NCI-H1436 treated with DMSO at 0.1 percent for 48 hours (cell line): ENCODE data around the gene SSBP3.
A peak's percentile ranks its signal among the peaks of the same experiment; 100 is the strongest.
"Not testable (repeated sequence)": the region's sequence is repeated elsewhere in the genome, so short reads cannot be mapped to it uniquely, and the experiment has no call there.

Experiments used
- DNase-seq: peaks from one replicate; lab custom pipeline; 2025; lab: John Stamatoyannopoulos, UW

Gene SSBP3

DNA sequence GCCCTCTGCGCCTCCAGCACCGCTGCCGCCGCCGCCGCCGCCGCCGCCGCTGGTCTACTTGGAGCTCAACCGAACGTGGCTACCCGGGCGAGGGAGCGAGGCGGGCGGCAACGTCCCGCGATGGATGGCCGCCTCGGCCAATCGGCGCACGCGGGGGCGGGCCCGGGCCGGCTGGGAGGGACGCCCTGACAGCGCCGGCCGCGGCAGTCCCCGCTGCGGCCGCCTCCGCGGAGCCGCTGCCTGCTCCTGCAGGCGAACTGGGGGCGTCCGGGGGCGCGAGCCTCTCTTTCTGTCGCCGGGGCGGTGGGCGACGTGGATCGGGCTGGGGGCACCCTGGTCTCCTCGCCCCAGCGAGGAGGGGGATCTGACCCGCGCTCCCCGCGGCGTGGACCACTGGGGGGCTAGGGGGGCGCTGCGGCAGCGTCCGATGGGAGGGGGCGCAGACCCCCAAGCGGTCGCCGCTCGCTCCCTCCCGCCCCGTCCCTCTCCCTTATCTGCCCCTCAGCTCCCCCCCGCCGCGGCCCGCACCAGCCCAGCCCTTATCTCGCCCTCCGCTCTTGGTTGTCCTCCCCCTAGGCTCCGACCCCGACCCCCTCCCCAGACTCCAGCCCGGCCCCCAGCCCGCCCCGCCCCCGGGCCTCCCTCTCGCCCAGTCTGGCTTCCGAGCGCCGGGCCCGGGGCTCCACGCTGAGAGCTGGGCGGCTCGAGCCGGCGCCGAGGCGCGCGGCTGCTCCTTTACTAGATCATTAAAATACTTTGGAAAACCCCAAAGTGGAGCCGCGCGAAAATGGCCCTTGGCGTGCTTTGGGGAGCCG is at the start of gene SSBP3:
Gene SSBP3 (minus strand): TSS at position 56 of the 815 bp plus-strand sequence.
- DNase-seq, result peak; percentile 16

DNA sequence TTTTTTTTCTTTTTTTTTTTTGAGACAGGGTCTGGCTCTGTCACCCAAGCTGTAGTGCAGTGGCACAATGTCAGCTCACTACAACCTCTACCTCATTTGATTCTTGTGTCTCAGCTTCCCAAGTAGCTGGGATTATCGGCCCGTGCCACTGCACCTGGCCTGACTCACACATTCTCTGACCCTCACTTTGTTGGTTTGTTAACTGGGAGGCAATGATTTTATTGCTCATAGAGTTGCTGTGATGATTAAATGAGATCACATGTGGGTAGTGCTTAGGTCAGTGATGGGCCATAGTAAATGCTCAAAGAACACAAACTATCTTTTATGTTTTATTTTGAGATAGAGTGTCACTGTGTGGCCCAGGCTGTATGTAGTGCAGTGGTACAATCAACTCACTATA is 47.3 kb upstream of the SSBP3 start:
- DNase-seq, result no peak

DNA sequence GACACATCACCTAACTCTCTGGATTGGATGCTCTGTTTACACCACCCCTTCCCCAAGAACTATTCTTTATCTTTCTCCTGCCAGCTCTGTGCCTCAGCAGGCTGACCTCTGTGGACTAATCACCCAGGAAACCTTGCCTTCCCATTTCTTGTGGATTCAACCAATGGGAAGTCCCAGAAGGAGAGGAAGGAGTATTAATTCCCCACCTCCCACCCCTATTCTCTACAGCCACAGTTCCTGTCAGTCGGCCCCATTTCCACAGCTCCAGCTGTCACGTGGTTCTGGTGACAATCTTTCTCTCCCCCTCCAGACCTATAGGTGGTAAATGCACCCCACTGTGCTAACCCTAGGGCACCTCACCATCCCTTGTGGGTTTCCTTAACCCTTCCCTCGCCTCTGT is 46.8 kb upstream of the SSBP3 start:
- no peak for DNase-seq

DNA sequence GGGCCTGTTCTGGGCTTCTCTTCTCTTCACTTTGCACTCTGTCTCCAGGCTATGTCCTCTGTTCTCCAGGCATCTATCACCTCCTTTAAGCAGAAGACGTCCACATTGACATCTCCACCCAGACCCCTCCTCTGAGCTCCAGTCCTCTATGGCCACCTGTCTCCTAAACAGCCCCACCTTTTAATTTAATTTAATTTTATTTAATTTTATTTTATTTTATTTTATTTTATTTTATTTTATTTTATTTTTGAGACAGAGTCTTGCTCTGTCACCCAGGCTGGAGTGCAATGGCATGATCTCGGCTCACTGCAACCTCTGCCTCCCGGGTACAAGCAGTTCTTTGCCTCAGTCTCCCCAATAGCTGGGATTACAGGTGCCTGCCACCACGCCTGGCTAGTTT is 43.2 kb upstream of the SSBP3 start:
- not testable (repeated sequence) for DNase-seq

DNA sequence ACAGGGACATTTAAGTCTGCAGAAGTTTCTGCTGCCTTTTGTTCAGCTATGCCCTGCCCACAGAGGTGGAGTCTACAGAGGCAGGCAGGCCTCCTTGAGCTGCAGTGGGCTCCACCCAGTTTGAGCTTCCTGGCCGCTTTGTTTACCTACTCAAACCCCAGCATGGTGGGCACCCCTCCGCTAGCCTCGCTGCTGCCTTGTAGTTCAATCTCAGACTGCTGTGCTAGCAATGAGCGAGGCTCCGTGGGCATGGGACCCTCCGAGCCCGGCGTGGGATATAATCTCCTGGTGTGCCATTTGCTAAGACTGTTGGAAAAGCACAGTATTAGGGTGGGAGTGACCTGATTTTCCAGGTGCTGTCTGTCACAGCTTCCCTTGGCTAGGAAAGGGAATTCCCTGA is 42.6 kb upstream of the SSBP3 start:
- DNase-seq, result not testable (repeated sequence)

DNA sequence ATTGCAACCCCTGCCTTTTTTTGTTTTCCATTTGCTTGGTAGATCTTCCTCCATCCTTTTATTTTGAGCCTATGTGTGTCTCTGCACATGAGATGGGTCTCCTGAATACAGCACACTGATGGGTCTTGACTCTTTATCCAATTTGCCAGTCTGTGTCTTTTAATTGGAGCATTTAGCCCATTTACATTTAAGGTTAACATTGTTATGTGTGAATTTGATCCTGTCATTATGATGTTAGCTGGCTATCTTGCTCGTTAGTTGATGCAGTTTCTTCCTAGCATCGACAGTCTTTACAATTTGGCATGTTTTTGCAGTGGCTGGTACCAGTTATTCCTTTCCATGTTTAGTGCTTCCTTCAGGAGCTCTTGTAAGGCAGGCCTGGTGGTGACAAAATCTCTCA is 40.9 kb upstream of the SSBP3 start:
- not testable (repeated sequence) for DNase-seq

DNA sequence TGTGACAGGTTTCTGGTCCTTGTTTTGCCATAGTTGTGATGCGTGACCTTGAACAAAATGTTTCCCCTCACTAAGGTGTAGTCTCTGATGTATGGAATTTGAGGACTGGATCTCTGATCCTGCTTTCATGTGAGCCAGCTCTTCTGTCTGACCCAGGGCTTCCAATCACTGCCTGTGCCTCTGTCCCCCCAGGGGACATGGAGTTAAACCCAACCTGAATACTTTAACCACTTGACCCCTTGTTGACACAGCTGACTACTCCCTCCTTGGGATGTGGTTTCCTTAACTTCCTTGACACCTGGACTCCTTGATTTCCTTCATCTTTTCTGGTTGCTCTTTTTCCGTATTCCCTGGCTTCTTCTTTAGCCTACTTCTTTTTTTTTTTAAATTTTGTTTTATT is 36.0 kb upstream of the SSBP3 start:
- DNase-seq, result no peak

DNA sequence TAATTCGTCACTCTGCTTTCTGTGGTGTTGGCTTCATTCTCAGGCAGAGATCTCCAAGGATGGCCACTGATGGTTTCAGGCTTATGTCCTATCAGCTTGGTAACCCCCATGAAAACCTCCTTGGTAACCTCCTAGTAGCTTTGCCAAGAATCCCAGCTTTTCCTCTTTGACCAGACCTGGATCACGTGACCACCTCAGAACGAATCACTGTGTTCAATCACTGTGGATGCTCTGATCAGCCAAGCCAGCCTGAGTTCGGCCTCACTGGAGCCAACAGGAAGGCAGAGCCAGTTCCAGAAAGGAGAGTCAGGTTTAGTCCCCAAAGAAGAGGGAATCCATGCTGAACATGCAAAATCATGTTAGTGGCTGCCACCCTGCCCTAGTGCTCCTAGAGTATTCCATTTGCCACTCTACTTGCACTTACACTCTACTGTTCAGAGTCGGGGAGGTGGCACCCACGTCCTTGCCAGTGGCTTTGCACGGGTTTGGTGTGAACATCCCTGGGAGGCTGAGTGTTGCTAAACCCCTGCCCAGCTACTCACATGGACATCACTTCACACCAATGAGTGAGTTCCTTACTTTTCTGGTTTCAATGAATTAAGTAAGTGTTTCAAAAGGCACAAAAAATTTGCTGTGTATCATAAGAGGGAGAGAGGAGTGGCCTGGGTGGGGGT is 33.5 kb upstream of the SSBP3 start:
- no peak for DNase-seq

DNA sequence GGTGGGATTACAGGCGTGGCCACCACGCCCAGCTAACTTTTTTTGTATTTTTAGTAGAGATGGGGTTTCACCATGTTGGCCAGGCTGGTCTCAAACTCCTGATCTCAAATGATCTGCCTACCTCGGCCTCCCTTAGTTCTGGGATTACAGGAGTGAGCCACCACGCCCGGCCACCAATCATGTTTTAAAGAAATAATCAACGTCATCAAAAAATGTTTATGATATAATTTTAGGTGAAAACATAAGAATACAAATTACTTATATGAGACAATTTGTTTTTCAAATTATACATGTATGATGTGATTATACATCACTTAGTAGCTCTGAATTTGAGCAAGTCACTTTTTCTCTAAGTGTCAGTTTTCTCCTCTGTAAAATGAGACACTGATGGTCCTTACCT is 31.6 kb upstream of the SSBP3 start:
- DNase-seq, result no peak

DNA sequence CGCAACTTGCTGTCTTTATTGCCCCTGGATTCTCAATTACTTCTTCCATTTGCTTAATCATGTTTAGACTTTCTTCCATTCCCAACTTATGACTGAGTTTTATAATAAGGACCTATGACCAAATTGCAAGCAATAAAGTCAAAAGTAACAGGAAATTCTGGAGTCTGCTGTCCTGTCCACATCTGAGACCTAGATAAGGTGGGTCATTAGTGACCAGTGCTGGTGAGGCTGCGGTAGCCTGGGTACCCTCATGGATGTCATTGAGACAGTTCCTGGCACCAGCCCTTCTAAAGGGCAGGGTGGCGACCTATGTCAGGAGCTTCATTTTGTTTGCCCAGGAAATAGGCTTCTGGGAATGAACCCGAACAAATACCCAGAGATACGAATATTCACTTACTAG is 30.6 kb upstream of the SSBP3 start:
- no peak for DNase-seq

DNA sequence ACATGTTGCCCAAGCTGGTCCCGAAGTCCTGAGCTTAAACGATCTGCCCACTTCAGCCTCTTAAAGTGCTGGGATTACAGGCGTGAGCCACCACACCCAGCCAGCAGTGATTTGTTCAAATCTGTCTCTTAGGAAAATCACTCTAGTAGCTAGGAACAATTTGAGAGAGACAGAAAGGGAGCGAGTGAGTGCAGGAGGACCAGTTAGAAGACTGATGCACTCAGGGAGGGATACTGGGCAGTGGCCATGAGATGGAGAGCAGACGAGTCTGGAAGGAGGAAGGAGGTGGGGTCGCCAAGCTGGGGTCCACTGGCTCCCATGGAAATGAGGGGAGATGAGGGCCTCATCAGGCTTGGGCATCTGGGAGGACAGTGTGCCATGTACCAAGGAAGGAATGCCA is 23.6 kb upstream of the SSBP3 start:
- DNase-seq, result no peak

DNA sequence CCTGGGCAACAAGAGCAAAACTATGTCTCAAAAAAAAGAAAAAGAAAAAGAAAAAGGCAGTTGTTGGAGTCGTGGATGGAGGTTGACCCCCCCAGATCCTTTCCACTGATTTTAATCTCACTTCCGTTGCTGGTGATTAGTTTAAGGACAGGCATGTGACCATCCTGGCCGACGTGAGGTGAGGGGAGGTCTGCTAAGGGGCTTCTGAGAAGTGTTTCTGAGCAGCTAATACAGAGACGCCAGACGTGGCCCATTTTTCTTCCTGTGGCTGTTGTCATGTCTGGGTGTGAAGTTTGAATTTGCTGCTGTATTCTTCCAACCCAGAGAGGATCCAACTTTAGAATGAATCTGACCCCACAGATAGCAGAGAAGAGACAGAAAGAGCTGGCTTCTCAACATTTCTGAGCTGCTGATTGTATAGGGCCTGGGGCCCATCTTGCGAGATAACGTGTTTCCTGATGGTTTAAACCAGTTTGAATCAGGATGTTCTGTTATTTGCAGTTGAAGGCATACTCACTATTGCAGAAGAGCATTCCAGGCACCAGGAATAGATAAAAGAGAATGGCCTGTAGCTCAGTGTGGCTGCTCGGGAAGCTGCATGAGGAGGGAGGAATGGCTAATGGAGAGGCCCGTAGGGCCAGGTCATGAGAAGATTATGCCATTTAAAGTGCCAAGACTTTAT is 22.8 kb upstream of the SSBP3 start:
- DNase-seq, result no peak

DNA sequence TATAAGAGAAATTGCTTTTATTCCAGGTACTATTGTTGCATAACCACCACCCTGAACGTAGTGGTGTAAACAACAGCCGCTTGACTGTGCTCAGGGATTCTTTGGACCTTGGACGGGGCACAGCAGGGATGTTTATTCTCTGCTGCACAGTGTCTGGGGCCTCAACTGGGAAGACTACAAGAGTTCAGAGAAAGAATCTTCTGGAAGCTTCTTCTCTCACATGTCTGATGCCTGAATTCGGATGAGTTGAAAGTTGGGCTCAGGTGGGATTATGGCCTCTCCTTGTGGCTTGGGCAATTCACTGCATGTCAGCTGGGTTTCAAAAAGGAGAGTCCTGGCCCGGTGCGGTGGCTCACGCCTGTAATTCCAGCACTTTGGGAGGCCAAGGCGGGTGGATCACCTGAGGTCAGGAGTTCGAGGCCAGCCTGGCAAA is 19.0 kb upstream of the SSBP3 start:
- no peak for DNase-seq

DNA sequence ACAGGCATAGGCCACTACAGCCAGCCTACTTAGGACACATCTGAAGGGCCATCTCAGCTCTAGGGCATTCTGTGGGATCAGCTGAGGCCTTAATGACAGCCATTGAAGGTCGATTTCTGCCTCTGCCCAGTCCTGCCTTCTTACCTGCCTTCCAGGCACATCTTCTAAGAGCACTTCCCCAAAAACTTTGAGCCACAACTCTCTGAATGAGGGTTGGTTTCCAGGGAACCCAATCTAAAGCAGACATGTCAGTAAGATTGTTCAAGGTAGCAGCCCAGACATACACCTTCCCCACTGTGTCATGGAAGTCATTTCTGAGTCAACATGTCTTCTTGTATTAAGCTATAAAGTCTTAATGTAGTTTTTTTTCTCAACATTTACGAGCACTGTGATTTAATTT is 18.2 kb upstream of the SSBP3 start:
- no peak for DNase-seq

DNA sequence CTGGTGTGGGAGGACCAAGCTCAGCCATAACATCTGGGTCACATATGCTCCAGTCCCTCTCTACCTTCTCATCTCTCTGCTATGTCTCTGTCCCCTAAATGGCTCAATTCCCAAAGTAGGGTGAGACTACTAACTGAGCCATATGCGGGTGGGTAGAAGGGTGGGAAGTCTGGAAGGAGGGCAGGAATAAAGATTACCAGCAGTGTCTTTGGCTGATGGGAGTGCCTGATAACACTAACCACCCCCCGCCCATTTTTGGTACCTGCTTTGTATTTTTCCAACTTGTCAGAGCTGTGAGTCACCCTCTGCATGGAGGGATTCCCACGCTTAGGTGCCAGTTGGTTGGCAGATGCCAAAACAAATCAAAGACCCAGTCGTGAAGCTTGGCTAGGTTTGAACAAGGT is 14.9 kb upstream of the SSBP3 start:
- DNase-seq, result no peak

DNA sequence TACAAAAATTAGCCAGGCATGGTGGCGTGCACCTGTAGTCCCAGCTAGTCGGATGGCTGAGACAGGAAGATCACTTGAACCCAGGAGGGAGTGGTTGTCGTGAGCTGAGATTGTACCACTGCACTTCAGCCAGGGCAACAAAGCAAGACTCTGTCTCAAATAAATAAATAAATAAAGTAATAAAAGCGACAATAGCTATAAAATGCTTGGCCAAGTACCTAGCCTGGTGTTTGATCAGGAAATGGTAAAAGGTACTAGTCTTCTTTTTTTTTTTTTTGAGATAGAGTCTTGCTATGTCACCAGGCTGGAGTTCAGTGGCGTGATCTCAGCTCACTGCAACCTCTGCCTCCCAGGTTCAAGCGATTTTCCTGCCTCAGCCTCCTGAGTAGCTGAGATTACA is 12.4 kb upstream of the SSBP3 start:
- not testable (repeated sequence) for DNase-seq

DNA sequence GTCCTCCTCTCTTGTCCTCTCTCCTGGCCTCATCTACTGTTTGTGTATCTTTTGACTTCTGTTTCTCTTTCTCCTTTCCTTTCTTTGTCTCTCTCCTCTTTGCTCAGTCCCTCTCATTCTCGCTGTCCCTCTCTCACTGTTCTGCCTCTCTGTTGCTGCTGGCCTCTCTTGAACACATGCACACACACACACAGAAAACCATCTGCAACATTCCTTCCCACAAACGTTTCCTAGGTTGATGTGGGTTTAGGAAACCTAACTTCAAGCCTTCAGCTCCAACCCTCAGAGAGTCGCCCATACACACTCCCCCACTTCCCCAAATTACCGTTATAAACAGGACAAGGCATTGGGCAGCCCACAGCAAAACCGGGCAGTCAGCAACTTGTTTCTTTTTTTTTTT is 10.9 kb upstream of the SSBP3 start:
- no peak for DNase-seq

DNA sequence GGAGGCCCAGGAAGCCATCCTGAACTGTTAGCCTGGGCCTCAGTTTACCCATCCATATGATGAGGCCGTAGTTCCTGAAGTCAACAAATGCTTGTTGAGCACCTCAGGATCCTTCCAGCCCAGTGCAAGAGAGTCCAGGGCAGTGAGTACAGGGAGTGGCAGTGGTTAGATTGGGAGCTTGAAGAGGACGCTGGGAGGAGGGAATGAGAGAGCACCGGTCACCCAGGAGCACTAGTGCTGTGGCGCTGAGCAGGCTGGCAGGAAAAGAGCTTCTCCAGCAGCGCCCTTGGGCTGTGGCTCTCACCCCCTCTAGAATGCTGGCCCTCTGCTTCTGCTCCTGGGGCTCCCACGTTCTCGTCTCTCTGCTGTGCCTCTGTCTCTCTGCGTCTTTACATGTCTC is 10.2 kb upstream of the SSBP3 start:
- DNase-seq, result no peak

DNA sequence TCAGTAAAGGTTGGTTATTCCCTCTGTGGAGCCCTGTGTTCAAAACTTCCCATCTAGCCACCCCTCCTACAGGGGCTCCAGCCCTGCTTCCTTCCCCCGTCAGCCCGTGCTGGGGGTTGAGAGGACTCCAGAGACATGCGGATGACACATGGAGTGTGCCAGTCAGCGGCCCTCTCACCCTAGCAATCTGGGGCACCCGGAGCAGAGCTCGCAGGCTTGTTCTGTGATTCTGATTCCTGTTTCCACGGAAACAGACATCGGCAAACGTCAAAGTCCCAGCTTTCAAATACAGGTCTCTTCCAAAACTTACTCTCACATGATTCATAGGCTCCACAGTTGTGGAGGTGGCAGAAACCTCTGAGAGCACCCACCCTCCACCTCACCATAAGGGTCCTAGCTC is 9.8 kb upstream of the SSBP3 start:
- no peak for DNase-seq

DNA sequence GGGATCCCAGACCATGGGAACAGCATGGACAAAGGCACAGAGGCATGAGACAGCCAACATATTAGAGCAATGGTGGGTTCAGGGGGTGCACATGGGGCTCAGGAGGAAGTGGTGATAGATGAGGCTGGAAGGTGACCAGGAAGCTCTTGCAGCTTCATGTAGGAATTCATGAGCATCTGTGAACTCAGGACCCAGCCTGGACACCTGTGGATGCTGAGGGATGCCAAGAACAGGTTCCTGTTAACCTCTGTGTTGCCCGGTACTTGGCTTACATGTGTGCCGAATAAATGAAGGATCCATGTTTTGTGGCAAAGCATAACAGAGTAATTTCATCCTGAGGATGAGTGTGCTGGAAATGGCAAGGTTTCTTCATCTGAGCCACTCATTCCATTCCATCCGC is 9.3 kb upstream of the SSBP3 start:
- no peak for DNase-seq

DNA sequence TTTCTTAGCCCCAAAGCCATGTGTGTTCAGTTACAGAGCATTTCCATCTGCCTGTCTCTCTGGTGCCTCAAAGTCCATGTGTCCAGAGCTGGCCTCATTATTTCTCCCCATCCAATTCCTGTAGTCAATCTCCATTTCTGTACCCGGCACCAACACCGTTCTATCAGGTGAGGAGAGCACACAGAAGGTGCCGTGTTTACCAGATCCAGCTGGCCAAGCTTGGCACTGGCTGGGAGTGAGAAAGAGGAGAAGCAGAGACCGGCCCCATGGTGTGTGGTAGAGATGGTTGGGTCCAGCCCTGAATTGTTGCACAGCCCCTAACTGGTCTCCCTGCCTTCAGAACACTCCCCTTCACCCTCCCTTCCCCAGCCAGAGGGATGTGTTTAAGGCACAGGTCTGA is 7.5 kb upstream of the SSBP3 start:
- DNase-seq, result no peak

DNA sequence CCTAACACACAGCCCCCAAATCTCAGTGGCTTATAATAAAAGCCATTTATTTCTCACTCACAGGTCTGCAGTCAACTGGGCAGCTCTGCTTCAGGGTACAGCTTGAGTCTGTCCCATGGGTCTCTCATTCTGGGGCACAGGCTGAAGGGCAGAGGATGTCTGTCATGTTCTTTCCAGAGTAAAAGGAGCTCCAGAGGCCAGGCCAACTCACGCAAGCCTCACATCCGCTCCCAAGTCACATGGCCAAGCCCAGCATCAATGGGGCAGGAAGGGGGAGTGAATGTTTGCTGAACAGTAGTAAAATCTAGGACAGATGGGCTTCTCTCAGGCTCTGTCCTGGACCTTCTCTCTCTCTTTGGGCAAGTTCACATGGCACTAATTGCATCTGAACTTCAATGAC is 7.1 kb upstream of the SSBP3 start:
- no peak for DNase-seq

DNA sequence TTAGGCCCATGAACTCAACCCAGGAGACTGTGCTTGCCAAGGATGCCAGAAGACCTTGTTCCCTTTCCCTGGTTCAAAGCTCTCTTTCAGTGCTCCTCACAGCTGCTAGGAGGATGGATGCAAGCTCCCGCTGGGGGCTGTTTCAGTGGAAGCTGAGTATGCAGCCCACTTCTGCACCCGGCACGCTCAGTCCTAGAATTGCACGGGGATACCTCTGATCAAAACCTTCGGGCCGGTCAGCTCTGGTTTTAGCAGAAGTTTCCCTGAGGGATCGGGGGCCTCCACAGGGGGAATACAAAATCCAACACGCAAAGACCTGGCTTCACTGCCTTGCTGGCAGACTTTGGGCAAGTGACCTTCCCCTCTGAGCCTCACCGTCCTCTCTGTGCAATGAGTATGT is 4.2 kb upstream of the SSBP3 start:
- no peak for DNase-seq
